ENCODE measurements around the gene CLDN25.
A peak's percentile ranks its signal among the peaks of the same experiment; 100 is the strongest.

DNA sequence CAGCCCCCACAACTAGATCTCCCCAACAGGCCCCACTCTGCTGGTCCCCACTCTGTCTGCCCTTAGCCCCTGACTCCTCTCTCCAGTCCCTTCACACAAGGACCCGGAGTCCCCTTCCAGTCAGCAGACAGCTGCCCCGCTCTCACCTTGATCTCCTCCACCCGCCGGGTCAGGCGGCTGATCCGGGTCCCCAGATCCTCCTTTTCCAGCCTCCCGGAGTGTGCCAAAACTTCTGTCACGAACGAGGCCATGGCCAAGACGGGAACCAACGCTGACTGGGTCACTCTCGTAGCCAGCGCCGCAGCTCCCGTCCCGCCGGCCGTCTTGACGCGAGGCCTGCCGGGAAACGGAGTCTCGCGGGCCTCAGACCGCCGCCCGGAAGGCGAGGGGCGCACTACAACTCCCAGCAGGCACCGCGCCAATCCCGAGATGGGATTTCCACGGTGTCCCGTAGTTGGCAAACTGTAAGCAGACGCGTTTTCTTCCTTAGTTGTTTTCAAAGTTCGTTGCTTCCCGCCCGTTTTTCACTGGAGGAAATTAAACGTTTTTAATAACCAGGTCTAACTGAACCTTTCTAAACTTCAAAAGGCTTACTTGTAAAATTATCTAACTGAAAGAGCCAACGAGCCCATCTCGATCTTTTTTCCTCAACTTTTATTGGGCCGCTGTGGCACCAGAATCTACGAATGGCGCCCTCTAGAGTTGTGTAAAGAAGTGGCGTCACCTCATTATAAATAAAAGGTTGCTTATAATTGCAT lies 6.0 kb upstream of the CLDN25 start, which contains the start of gene ZW10:
- TF ChIP-seq, protein P1, sequence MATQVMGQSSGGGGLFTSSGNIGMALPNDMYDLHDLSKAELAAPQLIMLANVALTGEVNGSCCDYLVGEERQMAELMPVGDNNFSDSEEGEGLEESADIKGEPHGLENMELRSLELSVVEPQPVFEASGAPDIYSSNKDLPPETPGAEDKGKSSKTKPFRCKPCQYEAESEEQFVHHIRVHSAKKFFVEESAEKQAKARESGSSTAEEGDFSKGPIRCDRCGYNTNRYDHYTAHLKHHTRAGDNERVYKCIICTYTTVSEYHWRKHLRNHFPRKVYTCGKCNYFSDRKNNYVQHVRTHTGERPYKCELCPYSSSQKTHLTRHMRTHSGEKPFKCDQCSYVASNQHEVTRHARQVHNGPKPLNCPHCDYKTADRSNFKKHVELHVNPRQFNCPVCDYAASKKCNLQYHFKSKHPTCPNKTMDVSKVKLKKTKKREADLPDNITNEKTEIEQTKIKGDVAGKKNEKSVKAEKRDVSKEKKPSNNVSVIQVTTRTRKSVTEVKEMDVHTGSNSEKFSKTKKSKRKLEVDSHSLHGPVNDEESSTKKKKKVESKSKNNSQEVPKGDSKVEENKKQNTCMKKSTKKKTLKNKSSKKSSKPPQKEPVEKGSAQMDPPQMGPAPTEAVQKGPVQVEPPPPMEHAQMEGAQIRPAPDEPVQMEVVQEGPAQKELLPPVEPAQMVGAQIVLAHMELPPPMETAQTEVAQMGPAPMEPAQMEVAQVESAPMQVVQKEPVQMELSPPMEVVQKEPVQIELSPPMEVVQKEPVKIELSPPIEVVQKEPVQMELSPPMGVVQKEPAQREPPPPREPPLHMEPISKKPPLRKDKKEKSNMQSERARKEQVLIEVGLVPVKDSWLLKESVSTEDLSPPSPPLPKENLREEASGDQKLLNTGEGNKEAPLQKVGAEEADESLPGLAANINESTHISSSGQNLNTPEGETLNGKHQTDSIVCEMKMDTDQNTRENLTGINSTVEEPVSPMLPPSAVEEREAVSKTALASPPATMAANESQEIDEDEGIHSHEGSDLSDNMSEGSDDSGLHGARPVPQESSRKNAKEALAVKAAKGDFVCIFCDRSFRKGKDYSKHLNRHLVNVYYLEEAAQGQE (IDR thresholded peaks at IDR 0.05; ENCODE audit: low read depth): no peak
- TF ChIP-seq, protein P2, sequence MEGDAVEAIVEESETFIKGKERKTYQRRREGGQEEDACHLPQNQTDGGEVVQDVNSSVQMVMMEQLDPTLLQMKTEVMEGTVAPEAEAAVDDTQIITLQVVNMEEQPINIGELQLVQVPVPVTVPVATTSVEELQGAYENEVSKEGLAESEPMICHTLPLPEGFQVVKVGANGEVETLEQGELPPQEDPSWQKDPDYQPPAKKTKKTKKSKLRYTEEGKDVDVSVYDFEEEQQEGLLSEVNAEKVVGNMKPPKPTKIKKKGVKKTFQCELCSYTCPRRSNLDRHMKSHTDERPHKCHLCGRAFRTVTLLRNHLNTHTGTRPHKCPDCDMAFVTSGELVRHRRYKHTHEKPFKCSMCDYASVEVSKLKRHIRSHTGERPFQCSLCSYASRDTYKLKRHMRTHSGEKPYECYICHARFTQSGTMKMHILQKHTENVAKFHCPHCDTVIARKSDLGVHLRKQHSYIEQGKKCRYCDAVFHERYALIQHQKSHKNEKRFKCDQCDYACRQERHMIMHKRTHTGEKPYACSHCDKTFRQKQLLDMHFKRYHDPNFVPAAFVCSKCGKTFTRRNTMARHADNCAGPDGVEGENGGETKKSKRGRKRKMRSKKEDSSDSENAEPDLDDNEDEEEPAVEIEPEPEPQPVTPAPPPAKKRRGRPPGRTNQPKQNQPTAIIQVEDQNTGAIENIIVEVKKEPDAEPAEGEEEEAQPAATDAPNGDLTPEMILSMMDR (IDR thresholded peaks at IDR 0.05 in 2 of 3, conservative IDR thresholded peaks at IDR 0.05 in 1 of 3; ENCODE audit: borderline replicate concordance in 1 of 3, insufficient read depth in 1 of 3, low read depth in 2 of 3, low read length in 2 of 3): peak; percentile 68 to 85 (median 74); a peak in 5 of 6 replicates
- peak; percentile 51 for TF ChIP-seq RAD21 (IDR thresholded peaks at IDR 0.05; ENCODE audit: low read depth)
- TF ChIP-seq, protein P3, sequence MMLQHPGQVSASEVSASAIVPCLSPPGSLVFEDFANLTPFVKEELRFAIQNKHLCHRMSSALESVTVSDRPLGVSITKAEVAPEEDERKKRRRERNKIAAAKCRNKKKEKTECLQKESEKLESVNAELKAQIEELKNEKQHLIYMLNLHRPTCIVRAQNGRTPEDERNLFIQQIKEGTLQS (IDR thresholded peaks at IDR 0.05): no peak
- no peak for TF ChIP-seq EZH2phosphoT487 (IDR thresholded peaks at IDR 0.05; ENCODE audit: borderline replicate concordance)
- TF ChIP-seq, protein P4, sequence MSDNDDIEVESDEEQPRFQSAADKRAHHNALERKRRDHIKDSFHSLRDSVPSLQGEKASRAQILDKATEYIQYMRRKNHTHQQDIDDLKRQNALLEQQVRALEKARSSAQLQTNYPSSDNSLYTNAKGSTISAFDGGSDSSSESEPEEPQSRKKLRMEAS (IDR thresholded peaks at IDR 0.05): peak; percentile 65; the same call in 1 of the 2 replicates
- TF ChIP-seq CBX3 (IDR thresholded peaks at IDR 0.05; ENCODE audit: low read depth): peak; percentile 68
- TF ChIP-seq EGR1 (IDR thresholded peaks at IDR 0.05; ENCODE audit: low read depth): no peak
